Forelimb muscle (tissue), 1 donor: ENCODE data around the gene ABCE1. TPM values are rescaled to one million over a fixed set of nuclear protein-coding genes. Genes with fewer than 3 reads are reported as not detected.
A peak's percentile ranks its signal among the peaks of the same experiment; 100 is the strongest.

Experiments
- DNase-seq: peaks from one replicate; pipeline ENCODE4 v3.0.0-alpha.2; 2013; ENCODE audit warnings: low read depth
- polyA plus RNA-seq: library from polyadenylated mRNA; unstranded; fragments of 120-200 nt; gene quantifications from one replicate; pipeline ENCODE4 v1.2.1, GENCODE V29; 2013; ENCODE audit not compliant: insufficient read length

The ABCE1 gene
- polyA plus RNA-seq, result 62.2 TPM

DNA sequence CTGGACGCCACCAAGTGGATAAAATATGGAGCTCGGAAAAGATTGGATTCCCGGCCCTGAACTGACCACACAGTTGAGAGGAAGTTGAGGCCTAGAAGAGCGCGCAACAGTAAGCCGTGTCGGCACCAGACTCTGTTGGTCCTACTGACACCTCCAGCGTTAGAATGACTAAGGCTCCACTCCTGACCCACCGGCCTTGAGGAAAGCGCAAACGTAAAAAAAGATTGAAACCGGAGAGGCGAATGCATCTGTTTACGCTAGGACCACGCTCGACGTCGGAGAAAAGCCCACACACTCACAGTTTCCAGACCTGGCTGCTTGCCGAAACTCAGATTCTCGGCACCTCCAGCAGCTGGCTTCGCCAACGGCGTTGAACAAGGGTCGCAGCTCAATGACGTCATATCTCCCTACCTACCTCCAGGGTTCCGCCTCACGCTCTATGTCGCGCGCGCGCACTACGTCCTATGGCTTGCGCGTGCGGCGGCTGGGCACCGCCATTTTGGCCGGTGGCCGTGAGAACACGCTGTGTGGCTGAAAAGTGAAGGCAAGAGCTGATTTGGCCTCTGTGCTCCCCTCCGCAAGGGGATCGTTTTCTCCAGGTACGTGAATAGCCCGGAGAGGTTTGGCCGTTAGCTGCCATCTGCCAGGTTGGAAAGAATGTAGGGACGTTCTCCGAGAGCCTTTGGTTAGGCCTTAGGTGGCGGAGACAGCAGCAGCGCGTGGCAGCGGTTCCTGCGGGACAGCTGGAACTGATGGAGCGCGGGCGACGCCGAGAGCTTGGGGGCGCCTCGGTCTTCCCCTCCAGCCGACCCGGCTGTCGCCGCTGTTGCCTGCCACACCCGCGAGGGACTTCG, at the start of gene ABCE1, which contains the start of gene ANAPC10:
TSS of gene ABCE1 (plus strand) at position 491 of the 854 bp plus-strand sequence. CDS start 6,102 bp downstream, outside the sequence.
TSS of gene ANAPC10 (minus strand) at position 376 of the 854 bp plus-strand sequence. CDS start 2,097 bp downstream, outside the sequence.
- DNase-seq, result peak; percentile 98

- no peak for DNase-seq
Measured at GRCh38 chr4:145048817-145049216, 49.3 kb upstream of the ABCE1 start.

GRCh38 chr4:145049241-145049640, 48.9 kb upstream of the ABCE1 start:
- no peak for DNase-seq

DNA sequence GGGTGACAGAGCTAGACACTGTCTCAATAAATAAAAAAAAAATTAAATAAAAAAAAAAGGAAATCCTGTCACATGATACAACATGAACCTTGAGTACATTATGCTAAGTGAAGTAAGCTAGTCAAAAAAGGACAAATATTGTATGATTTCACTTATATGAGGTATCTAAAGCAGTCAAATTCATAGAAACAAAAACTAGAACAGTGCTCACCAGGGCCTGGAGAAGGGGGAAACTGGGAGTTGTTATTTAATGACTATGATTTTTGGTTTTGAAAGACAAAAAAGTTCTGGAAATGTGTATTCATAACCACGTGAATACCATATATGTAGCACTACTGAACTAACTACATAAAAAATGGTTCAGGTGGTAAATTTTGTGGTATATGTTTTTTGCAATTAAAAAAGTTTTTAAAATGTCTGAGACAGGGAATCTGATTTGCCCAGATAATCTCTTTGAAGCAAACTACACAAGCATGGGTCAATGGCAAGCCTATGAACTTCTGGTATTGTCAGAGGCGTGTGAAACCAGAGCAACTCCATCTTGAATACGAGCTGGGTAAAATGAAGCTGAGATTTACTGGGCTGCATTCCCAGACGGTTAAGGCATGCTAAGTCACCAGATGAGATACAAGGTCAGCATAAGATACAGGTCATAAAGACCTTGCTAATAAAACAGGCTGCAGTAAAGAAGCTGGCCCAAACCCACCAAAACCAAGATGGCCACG, 42.4 kb upstream of the ABCE1 start:
- DNase-seq, result no peak

DNA sequence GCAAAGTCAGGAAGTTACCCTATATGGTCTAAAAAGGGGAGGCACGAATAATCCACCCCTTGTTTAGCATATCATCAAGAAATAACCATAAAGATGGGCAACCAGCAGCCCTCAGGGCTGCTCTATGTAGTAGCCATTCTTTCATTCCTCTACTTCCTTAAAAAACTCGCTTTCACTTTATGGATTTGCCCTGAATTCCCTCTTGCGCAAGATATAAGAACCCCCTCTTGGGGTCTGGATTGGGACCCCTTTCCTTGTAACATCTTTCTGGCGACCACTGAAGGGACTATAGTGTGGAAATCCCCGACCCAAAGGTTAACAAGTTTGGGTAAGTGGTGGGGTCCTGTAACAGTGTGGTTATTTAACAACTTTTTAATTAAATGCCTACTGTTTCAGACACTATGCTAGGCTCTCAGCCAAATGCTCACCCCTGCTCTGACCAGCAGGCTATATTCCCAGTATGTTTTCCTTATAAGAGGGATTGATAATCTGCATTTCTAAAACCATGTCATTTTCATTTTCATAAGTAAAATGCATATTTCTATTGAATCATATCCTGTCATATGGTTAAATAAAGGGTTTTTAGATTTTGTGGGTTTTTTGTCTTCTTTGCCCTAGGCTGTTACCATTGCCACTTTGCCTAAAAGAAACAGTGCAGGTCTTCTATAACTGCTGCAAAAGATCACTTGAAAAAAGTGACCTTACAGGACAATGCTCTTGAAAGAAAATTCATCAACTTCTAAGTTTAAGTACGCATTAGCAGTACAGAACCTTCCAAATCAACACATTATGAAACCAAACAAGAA, 41.6 kb upstream of the ABCE1 start:
- no peak for DNase-seq

GRCh38 chr4:145058256-145058655, 39.9 kb upstream of the ABCE1 start:
- DNase-seq, result no peak

- DNase-seq, result peak; percentile 50
Measured at GRCh38 chr4:145061318-145061920, 36.7 kb upstream of the ABCE1 start.

GRCh38 chr4:145066063-145066501, 32.0 kb upstream of the ABCE1 start:
- DNase-seq, result no peak

DNA sequence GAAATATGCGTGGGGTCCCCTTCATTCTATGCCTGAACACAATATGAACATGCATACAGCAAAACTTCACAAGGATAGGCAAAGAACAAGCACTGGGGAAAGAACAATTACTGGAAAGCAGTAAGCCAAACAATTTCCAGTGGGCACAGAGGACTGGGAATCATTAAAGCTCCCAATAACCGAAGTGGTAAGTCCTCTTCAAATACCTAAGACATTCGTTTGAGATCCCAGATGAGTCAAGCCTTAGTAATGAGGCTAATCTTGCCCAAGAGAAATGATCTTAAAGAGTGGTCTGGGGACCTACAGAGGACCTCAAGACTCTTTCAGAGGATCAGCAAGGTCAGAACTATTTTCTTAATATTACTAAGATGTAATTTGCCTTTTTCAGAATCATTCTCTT, 28.8 kb upstream of the ABCE1 start:
- no peak for DNase-seq

DNA sequence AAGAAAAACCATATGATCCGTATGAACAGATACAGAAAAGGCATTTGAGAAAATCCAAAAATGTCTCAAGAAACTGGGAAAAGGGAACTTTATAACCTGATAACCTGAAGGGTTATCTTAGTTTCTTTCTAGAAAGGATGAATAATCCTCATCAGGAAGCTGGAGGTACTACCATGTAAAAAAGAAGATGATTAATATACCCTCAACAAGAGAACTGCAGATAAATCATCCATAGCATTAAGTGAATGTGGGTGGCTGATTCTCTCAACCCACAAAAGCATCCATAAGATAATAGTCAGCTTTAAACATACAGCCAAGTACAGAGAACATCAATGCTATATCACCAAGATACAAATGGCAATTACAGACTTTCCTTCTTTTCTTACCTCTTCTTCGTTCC, 26.6 kb upstream of the ABCE1 start:
- DNase-seq, result no peak

DNA sequence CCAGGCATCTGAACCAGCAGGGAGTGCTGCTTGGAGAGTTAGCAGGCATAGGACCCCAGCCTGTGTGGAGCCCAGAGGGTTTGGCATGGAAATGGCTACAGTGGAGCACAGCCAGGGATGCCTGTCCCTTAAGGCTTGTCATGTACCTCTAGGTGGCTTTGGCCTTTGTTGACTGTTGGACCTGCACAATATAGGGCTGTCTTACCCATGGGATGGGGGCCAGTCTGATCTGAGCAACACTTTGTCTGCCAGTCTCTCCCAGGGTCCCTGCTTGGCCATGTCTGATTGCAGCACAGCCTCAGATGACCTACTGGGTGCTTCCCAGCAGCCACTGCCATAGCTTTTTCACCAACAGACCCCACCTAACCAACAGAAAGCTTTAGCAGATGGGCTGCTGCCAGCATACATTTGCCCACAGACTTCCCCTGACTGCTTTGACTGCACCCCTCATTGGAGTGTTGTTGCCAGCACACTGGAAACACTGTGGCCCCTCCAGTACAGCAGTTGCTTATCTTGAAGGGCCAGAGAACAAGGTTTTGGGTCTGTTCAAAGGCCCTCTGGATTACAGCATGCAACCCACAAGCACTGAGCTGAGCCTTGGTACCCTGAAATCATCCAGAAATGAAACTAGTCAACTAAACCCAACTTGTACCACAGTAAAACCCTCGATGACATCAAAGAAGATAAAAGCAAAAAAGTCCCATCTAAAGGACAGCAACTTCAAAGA, 22.2 kb upstream of the ABCE1 start:
- no peak for DNase-seq

GRCh38 chr4:145076469-145076855, 21.6 kb upstream of the ABCE1 start:
- no peak for DNase-seq

DNA sequence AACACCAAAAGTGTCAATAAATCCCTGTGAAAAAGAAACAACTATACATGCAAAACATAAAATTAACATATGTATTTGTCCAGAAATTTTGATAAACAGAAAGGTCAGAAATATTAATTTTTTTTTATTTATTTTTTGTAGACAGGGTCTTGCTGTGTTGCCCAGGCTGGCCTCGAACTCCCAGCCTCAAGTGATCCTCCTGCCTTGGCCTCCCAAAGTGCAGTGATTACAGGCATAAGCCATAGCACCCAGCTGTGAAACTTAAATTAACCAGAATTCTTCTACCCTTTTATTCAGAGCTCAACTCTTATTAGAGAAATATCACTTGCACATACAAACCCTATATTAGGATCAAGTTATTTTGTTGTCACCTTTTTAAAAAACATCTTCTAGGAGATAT, 16.4 kb upstream of the ABCE1 start:
- DNase-seq, result no peak

DNA sequence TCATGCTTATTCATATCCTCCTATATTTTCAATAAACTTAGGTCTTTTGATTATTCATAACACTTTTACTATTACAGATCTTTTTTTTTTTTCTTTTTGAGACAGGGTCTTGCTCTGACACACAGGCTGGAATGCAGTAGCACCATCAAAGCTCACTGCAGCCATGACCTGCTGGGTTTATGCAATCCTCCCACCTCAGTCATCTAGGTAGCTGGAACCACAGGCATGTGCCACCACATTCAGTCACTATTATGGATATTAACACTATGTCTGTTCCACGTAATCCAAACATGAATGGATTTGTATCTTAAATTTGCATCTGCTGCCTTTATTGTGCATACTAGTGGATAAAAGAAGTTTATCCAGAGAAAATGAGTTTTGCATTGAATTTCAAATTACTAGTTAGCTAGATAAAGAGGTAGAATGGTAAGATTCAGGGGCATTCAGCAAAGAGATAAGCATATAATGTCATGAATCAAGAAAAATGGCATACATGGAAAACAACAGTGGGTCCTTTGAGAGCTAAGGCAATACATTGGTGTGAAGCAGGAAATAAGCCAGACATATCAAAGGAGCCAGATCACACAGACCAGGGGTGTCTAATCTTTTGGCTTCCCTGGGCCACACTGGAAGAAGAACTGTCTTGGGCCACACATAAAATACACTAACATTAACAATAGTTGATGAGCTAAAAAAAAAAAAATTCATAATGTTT, 14.1 kb upstream of the ABCE1 start:
- DNase-seq, result no peak

DNA sequence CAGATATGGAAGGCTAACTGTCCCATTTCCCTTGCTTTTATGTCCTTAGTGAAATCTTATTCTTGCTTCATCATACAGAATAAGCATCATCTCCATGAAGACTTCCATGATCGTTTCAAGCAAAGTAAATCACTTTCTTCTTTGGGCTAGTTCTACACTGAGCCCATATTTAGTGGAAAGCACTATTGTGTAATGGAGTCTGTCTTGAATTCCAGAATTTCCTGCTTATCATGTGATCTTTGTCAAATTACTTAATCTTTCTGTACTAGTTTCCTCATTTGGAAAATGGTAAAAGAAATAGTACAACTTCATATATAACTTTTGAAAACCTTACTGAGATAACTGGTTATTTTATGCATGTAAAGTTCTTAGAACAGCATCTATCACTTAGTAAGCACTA, 7.7 kb upstream of the ABCE1 start:
- DNase-seq, result no peak

DNA sequence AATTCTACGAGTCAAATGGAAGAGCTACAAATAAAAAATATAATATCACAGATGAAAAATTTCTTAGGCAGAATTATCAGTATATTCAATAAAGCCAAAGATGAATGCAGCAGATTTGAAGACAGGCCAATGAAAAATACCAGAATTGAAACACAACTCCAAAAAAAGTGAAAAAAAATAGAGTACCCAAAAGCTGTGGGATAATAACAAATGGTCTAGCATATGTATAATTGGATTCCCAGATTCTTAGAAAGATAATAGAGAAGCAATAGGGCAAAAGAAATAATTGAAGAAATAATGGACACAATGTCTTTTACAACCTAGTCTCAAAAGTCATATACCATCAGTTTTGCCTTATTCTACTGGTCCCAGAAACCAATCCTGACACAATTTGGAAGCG, 4.5 kb upstream of the ABCE1 start:
- DNase-seq, result no peak

GRCh38 chr4:145097331-145097820, 735 bp upstream of the ABCE1 start:
- no peak for DNase-seq

GRCh38 chr4:145098675-145099037, 545 bp downstream of the ABCE1 start:
- DNase-seq, result no peak

DNA sequence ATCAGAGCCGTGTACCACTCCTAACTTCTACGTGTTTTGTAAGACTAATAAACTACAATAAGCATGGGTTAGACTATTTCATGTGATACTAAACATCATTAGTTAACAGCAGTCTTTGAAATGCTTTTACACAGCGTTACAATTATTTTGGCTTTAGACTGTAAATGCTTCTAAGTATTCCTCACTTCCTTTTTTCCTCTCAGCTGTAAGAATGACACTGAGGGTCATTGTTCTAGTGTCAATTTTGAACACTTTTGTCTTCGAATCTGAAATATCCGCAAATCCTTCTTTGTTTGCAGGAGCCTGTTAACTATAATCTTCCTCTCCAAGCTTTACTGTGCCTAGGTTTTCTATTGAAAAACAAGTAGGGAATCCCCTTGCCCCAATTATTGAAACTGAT, 1.5 kb downstream of the ABCE1 start:
- DNase-seq, result no peak

DNA sequence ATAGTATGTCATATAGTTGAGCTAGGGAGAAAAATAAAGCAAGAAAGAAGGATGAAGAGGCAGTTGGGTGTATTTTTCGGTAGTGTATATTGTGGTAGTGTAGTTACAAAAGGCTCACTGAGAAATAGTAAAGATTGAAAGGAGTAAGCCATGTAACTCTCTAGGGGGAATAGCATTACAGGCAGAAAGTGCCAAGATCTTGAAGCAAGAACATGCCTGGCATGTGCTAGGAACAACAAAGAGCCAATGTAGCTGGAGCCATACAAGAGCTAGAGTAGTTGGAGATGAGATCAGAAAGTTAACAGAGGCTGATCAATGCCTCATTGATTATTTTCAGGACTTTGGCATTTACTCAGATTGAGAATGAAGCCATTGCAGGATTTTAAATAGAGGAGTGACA, 3.0 kb downstream of the ABCE1 start:
- DNase-seq, result no peak
